ENCODE results near the gene MRPL41. TPM values are rescaled to one million over a fixed set of nuclear protein-coding genes. Genes with fewer than 3 reads are reported as not detected.
"Not testable (repeated sequence)": the region's sequence is repeated elsewhere in the genome, so short reads cannot be mapped to it uniquely, and the experiment has no call there.

MRPL41 gene
- total RNA-seq, 1 donor from 2014 or later, result 11.8 TPM

GRCh38 chr9:137521405-137521985 lies 30.2 kb upstream of the MRPL41 start:
- DNase-seq (ENCODE audit: low spot score), result no peak

DNA sequence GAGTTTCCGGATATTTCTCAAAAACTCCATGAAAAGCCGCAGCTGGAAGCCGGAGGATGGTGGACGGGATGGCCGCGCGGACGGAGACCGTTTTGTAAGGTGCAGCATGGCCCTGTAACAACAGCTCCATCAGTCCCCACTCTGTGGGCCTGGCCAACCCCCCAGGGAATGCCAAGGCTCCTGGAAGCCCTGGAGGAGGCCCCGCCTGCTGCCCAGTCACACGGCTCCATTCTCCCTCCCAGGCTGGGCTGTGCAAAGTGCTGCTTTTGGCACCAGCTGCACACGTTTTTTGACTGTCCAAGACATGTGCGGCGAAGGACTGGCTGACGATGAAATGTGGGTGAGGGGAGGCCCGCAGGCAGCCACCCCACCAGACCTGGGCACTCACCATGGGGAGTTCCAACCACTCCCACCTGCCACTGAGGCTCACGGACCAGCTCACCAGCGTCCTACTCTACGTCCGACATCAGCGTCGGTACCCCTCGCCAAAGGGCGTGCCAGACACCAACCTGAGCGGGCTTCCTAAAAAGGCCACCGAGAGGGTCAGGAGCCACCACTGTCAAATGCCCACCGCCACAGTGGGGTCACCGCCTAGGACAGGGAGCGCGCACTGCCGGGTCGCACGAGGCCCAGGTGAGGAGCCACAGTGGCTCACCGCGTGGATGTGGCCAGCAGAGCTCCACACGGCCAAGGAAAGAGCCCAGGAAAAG lies 28.8 kb upstream of the MRPL41 start:
- no peak for DNase-seq (ENCODE audit: low spot score)

DNA sequence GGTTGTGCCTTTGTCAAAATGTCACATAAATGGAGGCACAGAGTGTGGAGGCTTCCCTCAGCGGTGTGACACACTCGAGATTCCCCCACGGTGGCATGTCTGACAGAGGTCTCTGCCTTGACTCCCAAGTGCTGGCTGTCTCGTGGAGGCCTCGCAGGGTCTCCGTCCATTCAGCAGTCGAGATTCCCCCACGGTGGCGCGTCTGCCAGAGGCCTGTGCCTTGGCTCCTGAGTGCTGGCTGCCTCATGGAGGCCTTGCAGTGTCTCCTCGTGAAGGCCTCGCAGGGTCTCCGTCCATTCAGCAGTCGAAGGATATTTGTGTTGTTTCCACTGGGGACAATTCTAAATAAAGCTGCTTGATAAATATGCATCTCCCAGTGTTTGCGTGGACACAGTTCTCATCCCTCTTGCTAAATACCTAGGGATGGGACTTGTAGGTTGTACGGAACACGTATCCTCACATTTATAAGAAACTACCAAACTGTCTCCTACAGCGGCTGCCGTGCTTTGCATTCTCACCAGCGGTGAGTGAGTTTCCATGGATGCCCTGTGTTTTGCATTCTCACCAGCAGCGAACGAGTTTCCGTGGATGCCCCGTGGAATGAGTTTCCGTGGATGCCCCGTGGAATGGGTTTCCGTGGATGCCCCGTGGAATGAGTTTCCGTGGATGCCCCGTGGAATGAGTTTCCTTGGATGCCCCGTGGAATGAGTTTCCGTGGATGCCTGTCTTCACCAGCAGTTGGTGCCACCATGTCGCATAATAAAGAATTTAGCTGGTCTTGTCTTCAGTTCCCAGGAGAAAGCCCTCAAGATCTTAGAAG lies 27.3 kb upstream of the MRPL41 start:
- DNase-seq (ENCODE audit: low spot score), result no peak

GRCh38 chr9:137524981-137525317 lies 26.7 kb upstream of the MRPL41 start:
- no peak for DNase-seq (ENCODE audit: low spot score)

DNA sequence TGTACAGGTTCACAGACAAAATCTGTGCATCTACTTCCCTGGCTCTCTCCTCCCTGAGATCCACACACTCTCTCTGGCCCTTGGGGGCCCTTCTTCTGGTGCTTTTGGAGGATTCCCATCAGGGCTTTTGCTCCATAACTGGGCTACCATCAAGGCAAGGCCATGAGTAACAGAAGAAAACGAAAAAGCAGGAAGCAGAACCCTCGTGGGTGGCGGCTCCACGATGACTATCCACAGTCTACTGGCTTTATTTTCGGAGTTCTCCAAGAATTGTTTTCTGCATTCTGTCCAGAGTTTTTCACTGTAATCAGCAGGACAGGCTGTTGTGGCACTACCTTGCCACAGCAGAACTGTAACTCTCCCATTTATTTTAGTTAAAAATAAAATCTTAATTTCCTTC lies 21.3 kb upstream of the MRPL41 start:
- DNase-seq (ENCODE audit: low spot score), result no peak

DNA sequence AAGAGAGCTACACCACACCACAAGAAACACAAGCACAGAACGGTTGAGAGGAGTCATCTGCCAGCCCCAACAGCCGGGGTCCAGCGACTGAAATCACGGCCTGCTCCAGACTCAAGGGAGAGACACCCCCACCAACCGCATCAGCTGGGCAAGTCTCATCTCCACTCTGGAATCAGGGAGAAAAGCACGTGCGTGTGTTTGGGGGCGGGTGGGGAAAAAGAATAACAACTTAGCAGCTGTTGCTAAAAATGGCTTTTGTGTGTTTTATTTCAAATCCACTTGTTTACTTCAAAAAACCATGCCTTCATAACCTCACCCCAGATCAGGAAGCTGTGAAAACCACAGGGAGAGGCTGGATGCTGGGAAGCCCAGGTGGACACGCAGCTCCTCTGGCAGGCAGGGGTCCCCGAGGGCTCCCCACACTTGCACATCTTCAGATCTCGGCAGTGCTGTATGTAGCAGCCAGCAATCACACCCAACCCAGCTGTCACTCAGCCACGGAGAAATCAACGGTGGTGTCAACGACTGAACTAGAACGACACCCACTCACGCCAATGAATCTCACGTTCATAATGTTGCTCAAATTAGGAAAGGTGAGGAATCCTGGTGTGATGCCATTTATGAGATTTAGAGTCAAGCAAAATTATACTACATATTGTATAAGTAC lies 20.4 kb upstream of the MRPL41 start:
- no peak for DNase-seq (ENCODE audit: low spot score)

- not testable (repeated sequence) for DNase-seq (ENCODE audit: low spot score)
Observed at GRCh38 chr9:137532891-137533468, 18.7 kb upstream of the MRPL41 start.

GRCh38 chr9:137534256-137535119 lies 17.2 kb upstream of the MRPL41 start:
- DNase-seq (ENCODE audit: low spot score), result peak; percentile 81

DNA sequence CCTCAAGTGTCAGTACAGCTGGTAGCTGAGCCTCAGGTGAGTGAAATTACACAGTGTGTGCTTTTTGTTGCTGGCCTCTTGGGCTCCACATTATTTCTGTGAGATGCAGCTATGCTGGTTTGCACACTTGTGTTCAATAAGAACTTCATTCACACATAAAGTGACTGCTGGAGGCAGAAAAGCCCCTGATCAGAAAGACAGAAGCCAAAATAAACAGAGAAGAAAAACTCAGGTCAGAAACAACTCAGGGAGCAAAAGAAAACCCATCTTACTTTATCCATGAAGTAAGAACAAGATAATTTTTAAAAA lies 16.6 kb upstream of the MRPL41 start:
- no peak for DNase-seq (ENCODE audit: low spot score)

DNA sequence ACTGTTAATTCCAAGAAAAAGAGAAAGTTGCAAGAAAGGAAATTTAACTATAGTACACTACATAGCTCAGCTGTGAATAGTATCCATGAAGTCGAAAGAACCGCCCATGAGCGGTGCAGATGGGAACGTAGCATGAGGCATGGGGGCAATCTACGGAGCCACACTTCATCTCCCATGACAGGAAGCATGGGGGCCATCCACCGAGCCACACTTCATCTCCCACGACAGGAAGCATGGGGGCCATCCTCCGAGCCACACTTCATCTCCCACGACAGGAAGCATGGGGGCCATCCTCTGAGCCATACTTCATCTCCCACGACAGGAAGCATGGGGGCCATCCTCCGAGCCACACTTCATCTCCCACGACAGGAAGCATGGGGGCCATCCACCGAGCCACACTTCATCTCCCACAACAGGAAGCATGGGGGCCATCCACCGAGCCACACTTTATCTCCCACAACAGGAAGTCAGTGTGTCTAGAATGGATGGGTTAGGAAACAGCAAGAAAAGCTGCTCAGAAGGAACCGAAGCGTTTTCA lies 15.0 kb upstream of the MRPL41 start:
- not testable (repeated sequence) for DNase-seq (ENCODE audit: low spot score)

GRCh38 chr9:137538058-137538457 lies 13.6 kb upstream of the MRPL41 start:
- no peak for DNase-seq (ENCODE audit: low spot score)

DNA sequence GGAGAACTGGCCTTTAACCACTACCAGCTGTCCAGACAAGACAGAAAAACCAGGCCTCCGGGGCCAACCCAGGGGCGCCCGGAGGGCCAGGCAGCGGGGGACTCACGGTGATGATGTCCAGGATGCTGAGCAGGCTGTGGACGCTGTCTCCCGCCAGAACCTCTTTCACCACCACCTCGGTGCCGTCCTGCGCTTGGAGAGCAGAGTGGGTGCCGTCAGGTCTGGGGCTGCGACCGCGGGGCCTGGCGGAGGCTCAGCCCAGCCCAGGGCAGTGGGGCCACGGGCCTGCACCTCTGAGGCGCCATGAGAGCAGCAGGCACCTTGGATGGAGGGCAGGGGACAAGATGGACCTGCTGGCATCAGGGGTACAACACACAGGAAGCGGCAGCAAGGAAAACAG lies 11.1 kb upstream of the MRPL41 start:
- no peak for DNase-seq (ENCODE audit: low spot score)

GRCh38 chr9:137542486-137542885 lies 9.2 kb upstream of the MRPL41 start:
- DNase-seq (ENCODE audit: low spot score), result no peak

GRCh38 chr9:137543237-137543963 lies 8.3 kb upstream of the MRPL41 start:
- no peak for DNase-seq (ENCODE audit: low spot score)

DNA sequence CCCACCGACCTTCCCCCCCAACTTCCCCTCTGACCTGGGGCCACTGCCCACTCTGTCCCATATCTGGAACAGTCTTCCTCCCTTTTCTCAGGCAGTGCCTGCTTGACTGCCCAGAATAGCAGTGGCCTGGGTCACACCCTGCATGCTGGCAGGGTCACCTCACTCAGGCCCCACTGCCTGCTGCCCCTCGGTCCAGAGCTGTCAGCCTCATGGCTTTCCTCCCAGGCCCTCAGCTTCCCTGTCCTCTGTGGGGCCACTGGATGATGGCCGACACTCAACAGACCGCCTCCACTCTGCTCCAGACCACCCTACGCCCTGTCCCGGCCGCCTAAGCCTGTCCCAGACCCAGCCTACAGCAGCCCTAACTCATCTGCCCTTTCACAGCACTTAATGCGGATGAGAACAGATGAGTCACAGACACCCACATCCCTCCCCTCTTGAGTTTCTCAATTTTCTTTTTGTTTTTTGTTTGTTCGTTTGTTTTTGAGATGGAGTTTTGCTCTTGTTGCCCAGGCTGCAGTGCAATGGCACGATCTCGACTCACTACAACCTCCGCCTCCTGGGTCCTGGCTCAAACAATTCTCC lies 7.4 kb upstream of the MRPL41 start:
- DNase-seq (ENCODE audit: low spot score), result peak; percentile 59

GRCh38 chr9:137545123-137545522 lies 6.6 kb upstream of the MRPL41 start:
- peak; percentile 84 for DNase-seq (ENCODE audit: low spot score)

GRCh38 chr9:137547687-137548543 lies 3.8 kb upstream of the MRPL41 start:
- DNase-seq (ENCODE audit: low spot score), result peak; percentile 12

- peak; percentile 90 for DNase-seq (ENCODE audit: low spot score)
Observed at GRCh38 chr9:137550231-137550621, 1.5 kb upstream of the MRPL41 start, which contains the start of gene PNPLA7. TSS of gene PNPLA7 (minus strand) at chr9:137550402. CDS start at chr9:137550197, 205 bp downstream.

GRCh38 chr9:137550958-137551263 lies 768 bp upstream of the MRPL41 start:
- DNase-seq (ENCODE audit: low spot score), result not testable (repeated sequence)

All from umbilical cord (tissue), 2 donors.